HG03095 (cell line): ENCODE data around the gene SHC2.
"Not testable (repeated sequence)": the region's sequence is repeated elsewhere in the genome, so short reads cannot be mapped to it uniquely, and the experiment has no call there.

Source experiments
- ATAC-seq: cut with Tn5 transposase; IDR thresholded peaks from one replicate; pipeline ENCODE4 v1.9.1; 2021; ENCODE audit warnings: moderate library complexity; ENCODE audit not compliant: unreplicated experiment

The SHC2 gene

DNA sequence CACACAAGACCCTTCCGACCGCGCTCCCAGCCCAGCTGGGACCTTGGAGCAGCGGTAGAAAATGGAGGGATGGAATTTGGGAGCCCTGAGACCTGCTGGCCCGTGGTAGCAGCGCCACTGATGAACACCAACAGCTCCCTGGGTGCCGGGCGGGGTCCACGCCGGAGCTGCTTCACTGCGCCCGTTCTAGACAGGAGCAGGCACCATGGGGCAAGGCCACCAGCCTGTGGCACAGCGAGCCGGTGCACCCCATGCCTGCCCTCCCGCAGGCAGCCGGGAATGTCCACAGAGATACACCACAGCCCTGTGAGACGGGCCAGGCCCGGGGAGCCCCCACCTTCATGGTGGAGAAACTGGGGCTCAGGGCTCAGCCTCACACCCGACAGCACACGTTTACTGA is 9.9 kb upstream of the SHC2 start:
- ATAC-seq: no peak

DNA sequence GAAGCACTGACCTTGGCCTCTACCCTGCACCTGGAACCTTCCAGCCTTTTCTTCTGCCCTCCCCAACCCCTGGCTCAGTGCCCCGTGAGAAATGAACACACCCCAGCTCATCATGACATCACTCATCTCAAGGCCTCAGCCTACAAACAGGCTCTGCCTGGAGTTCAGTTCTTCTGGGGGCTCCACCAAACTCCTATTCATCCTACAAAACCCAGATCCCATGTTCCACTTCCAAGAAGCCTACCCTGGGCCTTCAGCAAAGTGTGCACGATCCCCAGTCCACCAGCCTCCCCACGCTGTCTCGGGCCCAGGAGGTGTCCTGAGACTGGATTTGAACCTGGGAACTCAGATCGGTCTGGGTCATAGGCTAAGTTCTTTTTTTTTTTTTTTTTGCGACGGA is 9.0 kb upstream of the SHC2 start:
- no peak for ATAC-seq

DNA sequence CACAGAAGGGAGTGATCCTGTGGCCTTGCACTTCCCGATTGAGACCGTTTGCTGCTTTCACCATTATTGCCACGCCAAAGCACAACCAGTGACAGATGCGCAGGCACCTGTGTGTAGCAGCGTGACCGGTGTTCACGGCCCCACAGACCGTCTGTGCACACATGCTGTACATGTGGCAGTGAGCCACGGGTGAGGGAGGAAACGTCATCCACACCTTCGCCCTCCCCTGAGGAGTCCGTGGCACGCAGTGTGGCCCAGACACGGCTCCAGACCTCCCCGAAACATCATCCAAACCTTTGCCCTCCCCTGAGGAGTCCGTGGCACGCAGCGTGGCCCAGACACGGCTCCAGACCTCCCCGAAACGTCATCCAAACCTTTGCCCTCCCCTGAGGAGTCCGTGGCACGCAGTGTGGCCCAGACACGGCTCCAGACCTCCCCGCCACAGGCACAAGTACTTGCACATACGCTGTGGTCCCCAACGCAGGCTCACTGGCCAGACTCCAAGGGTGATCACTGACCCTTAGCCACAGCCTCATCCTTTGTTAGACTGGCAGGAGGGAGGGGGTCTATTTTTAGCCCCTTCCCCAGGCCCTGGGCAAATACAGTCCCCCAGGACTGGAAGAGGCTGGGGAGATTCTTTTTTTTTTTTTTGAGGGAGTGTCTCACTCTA is 7.9 kb upstream of the SHC2 start:
- no peak for ATAC-seq

DNA sequence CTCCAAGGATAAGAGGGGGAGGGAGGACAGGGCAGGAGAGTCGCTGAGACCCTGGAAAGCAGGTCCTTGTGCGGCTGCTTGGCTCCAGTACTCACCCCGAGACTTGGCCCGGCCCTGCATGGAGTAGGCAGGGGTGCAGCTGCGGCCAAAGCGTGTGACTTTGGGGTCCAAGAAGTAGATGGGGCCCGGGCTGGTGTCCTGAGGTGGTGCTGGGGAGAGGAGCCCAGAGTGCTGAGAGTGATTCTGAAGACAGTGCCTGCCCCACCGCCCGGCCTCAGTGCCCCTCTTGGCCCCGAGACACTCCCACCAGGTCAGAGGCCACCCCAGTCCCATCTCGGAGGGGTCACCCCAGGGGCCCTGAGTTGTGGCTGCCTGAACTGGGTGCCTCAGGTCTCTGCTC is 6.7 kb upstream of the SHC2 start:
- no peak for ATAC-seq

DNA sequence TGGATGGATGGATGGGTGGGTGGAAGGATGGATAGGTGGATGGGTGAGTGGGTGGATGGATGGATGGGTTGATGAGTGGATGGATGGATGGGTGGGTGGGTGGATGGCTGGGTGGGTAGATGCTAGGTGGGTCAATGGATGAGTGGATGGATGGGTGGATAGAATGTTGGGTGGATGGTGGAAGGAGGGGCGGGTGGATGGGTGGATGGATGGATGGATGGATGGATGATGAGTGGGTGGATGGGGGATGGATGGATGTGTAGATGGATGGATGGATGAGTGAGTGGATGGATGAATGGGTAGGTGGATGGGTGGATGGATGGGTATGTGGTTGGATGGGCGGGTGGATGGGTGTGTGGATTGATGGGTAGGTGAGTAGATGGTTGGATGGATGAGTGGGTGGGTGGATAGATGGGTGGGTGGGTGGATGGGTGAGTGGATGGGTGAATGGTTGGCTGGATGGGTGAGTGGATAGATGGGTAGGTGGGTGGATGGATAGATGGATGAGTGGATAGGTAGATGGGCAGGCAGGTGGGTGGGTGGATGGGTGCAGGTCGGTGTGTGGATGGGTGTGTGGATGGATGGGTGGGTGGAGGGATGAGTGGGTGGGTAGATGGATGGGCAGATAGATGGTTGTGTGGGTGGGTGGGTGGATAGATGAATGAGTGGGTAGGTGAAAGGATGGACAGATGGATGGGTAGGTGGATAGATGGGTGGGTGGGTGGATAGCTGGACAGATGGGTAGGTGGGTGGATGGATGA is 4.4 kb upstream of the SHC2 start:
- no peak for ATAC-seq

DNA sequence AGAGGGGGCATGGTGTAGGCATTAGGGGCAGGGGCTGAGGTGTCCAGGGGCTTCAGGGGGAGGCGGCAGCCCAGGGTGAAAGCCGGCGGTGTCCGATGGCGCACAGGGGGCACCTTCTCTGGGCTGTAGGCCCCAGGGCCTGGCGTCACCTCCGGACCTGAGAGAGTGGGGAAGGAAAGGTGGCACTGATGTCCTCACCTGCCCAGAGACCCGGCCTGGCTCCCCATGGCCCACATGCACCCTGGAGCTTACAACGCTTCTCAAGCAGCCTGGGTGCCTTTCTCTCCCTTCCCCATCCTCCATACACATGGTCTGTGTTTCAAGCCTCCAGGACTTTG is 3.3 kb upstream of the SHC2 start:
- ATAC-seq: no peak

DNA sequence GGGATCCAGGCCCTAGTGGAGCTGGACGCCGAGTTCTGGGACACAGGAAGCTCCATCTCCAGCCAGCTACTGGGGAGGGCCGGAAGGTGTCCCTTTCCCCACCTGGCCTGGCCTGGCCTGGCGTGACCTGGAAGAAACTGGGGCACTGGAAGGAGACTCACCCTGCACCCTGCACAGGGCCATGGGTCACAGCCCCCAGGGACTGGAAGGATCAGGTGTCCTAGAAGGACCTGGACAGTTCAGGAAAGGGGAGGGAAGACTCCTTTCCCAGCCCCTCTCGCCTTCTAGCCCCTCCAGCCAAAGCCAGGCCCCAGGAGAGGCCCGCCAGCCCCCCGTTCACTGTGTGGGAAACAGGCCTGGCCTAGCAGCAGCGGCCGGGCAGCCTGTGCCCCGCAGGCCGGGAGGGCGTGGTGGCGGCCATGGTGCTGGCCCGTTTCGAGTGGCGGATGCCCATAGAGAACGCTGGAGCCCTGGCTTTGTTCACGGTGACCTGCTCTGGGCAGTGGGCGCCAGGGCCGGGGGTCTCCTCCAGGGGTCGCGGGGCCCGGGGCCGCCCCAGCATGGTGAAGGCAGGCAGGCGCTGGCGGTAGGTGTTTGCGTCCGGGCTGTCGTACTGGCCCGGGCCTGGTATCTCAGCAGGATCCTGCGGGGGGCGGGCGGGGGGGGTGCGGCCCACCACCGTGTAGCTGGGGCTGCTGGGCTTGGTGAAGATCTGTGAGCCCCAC is 2.8 kb upstream of the SHC2 start:
- ATAC-seq: no peak

DNA sequence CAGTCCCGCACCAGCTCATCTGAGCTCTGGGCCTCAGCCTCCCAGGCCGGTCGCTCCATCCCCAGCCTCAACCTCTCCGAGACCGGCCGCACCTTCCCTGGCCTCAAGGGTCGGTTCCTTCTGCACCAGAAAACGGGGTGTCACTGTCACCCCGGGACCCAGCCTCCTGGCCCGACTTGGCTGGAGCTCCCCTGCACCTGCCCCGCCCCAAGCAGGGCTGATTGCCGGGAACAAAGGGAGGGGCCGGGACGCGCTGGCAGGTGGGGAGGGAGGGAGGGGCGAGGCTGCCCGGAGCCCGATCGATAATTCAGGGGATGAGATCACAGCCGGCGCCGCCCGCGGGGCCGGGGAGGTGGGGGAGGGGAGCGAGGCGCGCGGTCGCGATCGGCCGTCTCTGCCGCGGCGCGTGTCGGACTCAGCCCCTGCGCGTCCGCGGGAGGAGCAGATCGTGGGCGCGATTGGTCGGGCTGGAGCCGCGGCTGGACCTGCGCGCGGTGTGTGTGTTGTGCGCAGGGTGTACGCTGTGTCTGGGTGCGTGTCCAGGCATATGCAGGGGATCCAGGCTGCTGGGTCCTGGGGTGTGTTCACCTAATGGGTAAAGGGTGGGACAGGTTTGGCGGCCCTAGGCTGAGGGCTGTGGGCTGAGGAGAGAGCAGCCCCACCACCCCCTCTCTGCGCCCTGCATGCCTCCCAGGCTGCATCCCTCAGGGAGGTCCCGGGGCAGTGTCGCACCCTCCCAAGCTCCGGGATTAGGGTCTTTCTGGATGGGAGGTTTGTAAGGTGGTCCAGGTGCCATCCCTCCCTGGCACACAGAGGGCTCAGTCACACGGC is 1.1 kb upstream of the SHC2 start:
- no peak for ATAC-seq

DNA sequence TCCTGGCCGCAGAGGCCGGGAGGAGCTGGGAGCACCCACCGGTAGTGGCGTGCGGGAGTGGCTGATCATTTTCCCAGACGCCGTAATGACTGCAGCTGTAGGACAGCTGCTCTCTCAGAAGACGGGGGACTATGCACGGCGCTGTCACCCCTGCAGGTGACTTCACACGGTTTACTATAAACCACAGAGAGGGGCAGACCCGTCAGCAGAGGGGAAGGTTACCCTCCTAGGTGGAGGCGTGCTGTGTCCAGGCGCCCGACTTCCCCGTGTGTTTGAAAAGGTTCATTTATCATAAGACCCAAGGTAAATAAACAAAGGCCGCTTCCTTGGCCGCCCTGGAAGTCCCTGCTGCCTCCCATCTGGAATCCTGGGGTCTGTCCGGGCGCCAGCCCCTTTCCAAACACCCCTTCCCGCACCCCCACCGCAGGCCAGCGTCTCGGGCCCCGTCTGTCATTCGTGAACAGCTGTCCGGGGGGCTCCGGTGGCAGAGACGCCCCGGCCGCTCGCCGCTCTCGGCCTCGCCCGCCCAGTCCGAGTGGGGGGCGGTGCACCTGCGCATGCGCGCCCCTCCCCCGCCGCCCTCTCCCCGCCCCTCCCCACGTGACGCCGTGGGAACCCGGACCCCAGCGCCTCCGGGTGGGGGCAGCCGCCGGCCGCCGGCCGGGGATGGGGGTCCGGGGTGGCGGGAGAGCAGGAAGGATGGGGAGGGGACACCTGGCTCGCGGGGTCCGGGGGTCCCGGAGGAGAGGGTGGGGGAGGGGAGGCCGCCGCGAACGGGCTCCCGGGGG is 915 bp downstream of the SHC2 start:
- ATAC-seq: no peak

DNA sequence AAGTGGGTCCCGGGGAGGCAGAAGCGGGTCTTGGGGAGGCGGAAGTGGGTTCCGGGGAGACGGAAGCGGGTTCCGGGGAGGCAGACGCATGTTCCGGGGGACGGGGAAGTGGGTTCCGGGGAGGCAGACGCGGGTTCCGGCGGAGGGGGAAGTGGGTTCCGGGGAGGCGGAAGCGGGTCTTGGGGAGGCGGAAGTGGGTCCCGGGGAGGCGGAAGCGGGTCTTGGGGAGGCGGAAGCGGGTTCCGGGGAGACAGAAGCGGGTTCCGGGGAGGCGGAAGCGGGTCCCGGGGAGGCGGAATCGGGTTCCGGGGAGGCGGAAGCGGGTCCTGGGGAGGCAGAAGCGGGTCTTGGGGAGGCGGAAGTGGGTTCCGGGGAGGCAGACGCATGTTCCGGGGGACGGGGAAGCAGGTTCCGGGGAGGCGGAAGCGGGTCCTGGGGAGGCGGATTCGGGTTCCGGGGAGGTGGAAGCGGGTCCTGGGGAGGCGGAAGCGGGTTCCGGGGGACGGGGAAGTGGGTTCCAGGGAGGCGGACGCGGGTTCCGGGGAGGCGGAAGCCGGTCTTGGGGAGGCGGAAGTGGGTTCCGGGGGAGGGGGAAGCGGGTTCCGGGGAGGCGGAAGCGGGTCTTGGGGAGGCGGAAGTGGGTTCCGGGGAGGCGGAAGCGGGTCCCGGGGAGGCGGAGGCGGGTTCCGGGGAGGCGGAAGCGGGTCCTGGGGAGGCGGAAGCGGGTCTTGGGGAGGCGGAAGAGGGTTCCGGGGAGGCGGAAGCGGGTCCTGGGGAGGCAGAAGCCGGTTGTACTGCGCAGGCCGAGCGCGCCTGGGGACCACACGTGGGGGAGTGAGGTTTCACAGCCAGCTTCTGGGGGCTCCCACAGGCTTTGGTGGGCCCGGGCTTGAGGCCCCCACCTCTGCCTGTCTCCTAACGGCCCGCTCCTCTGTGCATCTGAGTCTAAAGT is 2.5 kb downstream of the SHC2 start:
- ATAC-seq: no peak

DNA sequence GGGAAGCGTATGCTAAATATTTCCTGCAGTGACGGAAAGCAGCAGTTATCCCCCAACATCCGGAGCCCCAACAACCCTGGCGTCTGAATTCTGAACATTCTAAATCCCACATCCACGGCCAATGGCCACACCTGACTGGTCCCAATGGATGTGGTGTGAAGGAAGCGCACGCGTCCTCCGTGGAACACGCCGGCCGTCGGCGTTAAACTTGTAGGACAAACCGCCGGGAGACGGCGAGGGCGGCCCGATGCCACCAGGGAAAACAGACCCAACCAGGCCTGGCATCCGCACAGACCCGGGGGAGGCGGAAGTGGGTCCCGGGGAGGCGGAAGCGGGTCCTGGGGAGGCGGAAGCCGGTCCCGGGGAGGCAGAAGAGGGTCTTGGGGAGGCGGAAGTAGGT is 3.2 kb downstream of the SHC2 start:
- ATAC-seq: no peak

DNA sequence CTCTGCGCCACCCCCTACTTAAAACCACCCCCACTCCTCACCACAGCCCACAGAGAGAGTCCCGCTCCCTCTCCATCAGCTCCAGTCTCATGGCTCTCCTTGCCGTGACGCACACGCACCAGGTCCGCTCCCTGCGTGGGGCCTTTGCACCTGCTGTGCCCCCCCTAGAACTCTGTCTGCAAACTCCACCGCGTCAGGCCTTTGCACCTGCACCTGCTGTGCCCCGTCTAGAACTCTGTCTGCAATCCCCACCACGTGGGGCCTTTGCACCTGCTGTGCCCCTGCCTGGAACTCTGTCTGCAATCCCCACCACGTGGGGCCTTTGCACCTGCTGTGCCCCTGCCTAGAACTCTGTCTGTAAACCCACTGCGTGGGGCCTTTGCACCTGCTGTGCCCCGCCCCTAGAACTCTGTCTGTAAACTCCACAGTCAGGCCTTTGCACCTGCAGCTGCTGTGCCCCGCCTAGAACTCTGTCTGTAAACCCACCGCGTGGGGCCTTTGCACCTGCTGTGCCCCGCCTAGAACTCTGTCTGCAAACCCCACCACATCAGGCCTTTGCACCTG is 4.2 kb downstream of the SHC2 start:
- no peak for ATAC-seq

DNA sequence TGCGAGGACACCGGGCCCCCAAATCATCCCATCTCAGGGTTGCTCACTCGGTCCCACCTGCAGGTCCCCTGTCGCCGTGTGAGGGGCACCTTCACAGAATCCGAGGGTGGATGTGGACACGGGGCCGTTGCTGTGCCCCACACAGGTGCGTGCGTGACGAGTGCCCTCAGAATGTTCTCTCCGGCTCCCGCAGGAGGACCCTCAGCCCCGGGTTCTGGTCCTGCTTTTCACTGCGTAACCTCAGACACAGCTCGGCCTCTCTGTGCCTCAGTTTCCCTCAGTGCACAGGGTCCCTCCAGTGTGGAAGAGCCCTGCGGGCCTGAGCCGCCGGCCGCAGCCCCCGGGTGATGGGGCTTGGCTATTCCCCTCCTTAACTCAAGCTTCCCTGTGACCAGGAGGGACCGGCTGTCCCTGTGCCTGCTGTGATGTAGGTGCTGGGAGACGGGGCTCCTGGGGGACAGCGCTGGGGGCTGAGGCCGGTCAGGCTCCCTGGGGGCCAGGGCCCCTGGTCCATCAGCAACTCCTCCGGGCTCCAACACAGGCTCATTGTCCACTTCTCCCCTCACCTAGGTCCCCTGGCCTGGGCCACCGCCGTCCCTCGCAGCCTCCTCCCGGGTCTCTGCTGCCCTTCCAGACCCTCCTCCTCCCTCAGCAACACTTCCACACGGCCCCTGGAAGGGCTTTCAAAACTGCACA is 4.8 kb downstream of the SHC2 start:
- no peak for ATAC-seq

DNA sequence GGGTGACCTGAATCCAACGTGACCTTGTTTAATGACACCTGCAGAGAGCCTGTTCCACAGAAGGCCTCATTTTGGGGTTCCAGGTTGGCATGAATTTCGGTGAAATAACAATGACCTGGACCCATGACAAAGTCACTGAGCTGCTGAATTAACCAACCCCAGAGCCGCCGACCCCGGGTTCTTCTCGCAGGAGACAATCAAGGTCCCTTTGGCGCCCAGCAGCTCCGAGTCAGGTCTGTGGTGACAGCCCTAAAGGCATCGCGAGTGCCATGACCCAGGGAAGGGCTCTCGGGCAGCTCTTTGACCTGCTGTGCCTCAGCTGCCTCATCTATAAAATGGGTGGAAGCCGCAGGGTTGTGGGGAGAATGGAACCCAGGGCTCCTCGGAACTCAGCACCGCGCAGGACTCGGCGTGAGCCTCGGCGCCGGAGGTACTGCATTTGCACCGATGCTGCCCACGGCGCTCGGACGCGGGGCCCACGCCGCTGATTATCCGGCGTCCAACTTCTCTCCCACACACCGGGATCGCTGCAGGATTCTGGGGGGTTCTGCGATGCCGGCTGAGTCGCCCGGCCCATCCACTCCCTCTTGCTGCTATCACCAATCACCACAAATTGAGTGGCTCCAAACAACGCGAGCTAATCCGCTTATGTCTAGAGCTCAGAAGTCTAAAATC is 5.7 kb downstream of the SHC2 start:
- ATAC-seq: no peak

DNA sequence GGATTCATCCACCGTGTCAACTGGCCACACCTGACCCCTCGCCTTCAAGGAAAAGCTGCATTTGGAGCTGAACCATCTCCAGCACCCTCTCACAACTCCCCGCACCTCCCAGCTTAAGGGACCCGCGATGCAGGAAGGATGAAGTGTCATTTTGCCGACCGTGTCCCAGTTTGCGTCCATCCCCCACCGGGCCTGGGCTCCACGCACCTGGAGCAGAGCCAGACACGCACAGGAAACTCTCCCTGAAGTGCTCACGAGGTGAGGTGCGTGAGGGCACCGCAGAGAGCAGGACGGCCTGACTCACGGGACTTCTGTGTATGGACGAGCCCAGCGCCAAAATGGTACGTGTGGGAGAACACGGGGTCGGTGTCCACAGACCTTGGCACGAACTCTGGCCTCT is 7.2 kb downstream of the SHC2 start:
- no peak for ATAC-seq

DNA sequence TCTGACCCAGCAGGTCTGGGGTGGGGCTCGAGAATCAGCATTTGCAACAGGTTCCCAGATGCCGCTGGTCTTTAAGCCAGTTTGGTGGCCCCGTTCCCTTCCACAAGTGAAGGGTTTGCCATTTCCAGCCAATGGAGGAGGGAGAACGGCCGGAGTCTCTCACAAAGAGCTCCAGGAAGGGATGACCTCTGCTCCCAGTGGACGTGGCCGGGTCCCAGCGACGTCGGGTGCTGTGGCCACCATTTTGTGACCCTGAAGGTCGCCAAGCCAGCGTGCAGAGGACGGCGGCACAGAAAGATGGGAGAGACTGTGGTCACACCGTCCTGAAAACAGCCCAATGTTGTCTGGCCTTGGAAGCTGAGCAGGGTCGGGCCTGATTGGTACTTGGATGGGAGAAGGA is 8.0 kb downstream of the SHC2 start:
- no peak for ATAC-seq

DNA sequence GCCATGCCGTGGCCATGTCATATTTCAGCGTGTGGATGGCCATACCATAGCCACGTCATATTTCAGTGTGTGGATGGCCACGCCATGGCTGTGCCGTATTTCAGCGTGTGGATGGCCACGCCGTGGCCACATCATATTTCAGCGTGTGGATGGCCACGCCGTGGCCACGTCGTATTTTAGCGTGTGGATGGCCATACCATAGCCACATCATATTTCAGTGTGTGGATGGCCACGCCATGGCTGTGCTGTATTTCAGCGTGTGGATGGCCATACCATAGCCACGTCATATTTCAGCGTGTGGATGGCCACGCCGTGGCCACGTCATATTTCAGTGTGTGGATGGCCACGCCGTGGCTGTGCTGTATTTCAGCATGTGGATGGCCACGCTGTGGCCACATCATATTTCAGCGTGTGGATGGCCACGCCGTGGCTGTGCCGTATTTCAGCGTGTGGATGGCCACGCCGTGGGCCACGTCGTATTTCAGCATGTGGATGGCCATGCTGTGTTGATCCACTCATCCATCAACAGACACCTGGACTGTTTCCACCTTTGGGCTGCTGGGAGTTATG is 9.8 kb downstream of the SHC2 start:
- ATAC-seq: not testable (repeated sequence)

DNA sequence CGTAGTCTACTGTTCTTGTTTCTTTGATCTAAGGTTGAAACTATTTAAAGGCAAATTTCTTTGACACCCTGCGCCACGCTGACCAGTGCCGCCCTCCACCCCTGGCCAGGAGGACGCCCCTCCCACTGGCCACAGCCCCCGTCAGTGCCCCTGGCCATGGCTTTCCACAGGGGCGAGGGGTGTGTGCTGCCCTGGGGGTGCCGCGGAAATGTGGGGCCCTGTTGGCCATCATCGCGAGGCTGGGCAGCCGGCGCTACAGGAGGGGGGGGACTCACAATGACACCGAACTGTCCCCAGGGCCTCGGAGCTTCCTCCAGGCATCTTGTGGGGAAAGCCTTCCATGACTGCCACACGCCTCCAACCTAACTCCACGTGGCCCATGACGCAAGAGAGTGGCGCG is 10.9 kb downstream of the SHC2 start:
- ATAC-seq: no peak
